Stimulated activated naive CD4-positive, alpha-beta T cell treated with Interleukin-2 at 50 U/mL for 16 hours (primary cell): ENCODE measurements around the gene RTL3.

Source experiments
- DNase-seq: peaks from one replicate; lab custom pipeline; 2025; lab: John Stamatoyannopoulos, UW

Gene RTL3

GRCh38 chrX:78618987-78619386, 40.1 kb downstream of the RTL3 start:
- DNase-seq, result no peak

GRCh38 chrX:78614264-78614663, 44.9 kb downstream of the RTL3 start:
- no peak for DNase-seq
